Suprapubic skin (tissue), 3 donors: ENCODE data around the gene LYSMD1.
"Not testable (repeated sequence)": the region's sequence is repeated elsewhere in the genome, so short reads cannot be mapped to it uniquely, and the experiment has no call there.

Experiments
- POLR2A ChIP-seq, 2 donors: fragments of 450-650 bp; IDR thresholded peaks; one replicate each; pipeline ENCODE4 v1.6.1; 2017; ENCODE audit warnings: antibody characterized with exemption in 2 of 2, mild to moderate bottlenecking in 2 of 2, moderate library complexity in 2 of 2
- TF ChIP-seq, protein P1 (sequence below), 2 donors: fragments of 200-600 bp in 1 of 2; fragments of 450-650 bp in 1 of 2; sonication (generic) in 1 of 2; IDR thresholded peaks; one replicate each; pipeline ENCODE4 v1.5.1; 2016 to 2019; ENCODE audit warnings: antibody characterized with exemption in 2 of 2, mild to moderate bottlenecking in 1 of 2, moderate library complexity in 1 of 2

DNA sequence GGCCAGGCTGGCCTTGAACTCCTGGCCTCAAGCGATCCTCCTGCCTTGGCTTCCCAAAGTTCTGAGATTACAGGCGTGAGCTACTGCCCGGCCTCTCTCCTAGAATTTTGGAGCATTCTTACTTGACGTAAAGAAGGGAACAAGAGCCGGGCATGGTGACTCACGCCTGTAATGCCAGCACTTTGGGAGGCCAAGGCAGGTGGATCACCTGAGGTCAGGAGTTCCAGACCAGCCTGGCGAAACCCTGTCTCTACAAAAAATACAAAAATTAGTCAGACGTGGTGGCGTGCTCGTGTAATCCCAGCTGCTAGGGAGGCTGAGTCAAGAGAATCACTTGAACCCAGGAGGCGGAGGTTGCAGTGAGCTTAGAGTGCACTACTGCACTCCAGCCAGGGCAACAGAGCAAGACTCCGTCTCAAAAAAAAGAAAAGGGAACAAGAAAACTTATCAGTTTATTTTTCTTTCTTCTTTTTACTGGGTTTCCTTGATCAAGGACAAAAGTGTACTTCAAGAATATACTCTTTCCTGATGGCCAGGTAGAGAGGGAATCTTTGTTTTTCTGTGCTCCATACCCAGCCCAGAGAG lies 39.8 kb upstream of the LYSMD1 start:
- not testable (repeated sequence) for TF ChIP-seq POLR2A (IDR thresholded peaks at IDR 0.05)
- TF ChIP-seq, protein P1, sequence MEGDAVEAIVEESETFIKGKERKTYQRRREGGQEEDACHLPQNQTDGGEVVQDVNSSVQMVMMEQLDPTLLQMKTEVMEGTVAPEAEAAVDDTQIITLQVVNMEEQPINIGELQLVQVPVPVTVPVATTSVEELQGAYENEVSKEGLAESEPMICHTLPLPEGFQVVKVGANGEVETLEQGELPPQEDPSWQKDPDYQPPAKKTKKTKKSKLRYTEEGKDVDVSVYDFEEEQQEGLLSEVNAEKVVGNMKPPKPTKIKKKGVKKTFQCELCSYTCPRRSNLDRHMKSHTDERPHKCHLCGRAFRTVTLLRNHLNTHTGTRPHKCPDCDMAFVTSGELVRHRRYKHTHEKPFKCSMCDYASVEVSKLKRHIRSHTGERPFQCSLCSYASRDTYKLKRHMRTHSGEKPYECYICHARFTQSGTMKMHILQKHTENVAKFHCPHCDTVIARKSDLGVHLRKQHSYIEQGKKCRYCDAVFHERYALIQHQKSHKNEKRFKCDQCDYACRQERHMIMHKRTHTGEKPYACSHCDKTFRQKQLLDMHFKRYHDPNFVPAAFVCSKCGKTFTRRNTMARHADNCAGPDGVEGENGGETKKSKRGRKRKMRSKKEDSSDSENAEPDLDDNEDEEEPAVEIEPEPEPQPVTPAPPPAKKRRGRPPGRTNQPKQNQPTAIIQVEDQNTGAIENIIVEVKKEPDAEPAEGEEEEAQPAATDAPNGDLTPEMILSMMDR (IDR thresholded peaks at IDR 0.05), result not testable (repeated sequence)
